Tibial nerve (tissue), 4 donors: ENCODE measurements around the gene FSCN2. TPM values are rescaled to one million over a fixed set of nuclear protein-coding genes. Genes with fewer than 3 reads are reported as not detected.

Experiments
- DNase-seq, 2 donors: peaks; one replicate each; pipeline ENCODE4 v3.0.0-alpha.2; 2019; ENCODE audit warnings: low spot score in 2 of 2
- H3K27ac ChIP-seq, 4 donors: fragments of 200-600 bp; sonication (generic) in 3 of 4; one replicate each; pipeline ENCODE4 v1.5.1; 2017 to 2019; ENCODE audit warnings: mild to moderate bottlenecking in 1 of 4
- H3K27me3 ChIP-seq, 2 donors: fragments of 200-600 bp; sonication (generic) in 1 of 2; one replicate each; pipeline versions ENCODE4 v1.5.1 to v1.6.0; 2017 to 2019
- H3K36me3 ChIP-seq, 3 donors: fragments of 200-600 bp; sonication (generic); one replicate each; pipeline ENCODE4 v1.5.1; 2018 to 2019
- H3K4me1 ChIP-seq, 4 donors: fragments of 200-600 bp; sonication (generic) in 3 of 4; one replicate each; pipeline ENCODE4 v1.5.1; 2017 to 2019
- H3K4me3 ChIP-seq, 4 donors: fragments of 200-600 bp; sonication (generic) in 3 of 4; one replicate each; pipeline ENCODE4 v1.5.1; 2017 to 2019; ENCODE audit warnings: mild to moderate bottlenecking in 1 of 4, moderate library complexity in 1 of 4
- H3K9me3 ChIP-seq, 4 donors: fragments of 200-600 bp; sonication (generic) in 3 of 4; one replicate each; pipeline ENCODE4 v1.5.1; 2017 to 2019
- CTCF ChIP-seq, 5 experiments: fragments of 200-600 bp in 3 of 5; fragments of 450-650 bp in 2 of 5; sonication (generic) in 3 of 5; IDR thresholded peaks; one replicate each; pipeline ENCODE4 v1.5.1; 2016 to 2019; ENCODE audit warnings: antibody characterized with exemption in 5 of 5, mild to moderate bottlenecking in 3 of 5, moderate library complexity in 2 of 5
- EP300 ChIP-seq, 2 donors: sonication (generic); formaldehyde crosslinking; IDR thresholded peaks; one replicate each; pipeline ENCODE4 v1.6.1; 2017; ENCODE audit warnings: antibody characterized with exemption in 2 of 2, mild to moderate bottlenecking in 1 of 2
- POLR2A ChIP-seq, 2 donors: fragments of 450-650 bp; IDR thresholded peaks; one replicate each; pipeline ENCODE4 v1.6.1; 2017; ENCODE audit warnings: antibody characterized with exemption in 2 of 2, mild to moderate bottlenecking in 2 of 2, moderate library complexity in 2 of 2
- WGBS, 2 donors: methylation state at CpG; one replicate each; pipeline ENCODE4 v1.1.5; 2018; 5-methylcytosine and 5-hydroxymethylcytosine counted together
- total RNA-seq, 4 donors: library from RNA; depleted of rRNA; stranded (reverse); fragments of >200 nt; gene quantifications; one replicate each; pipeline ENCODE4 v1.1.0, GENCODE V29; 2016

Gene FSCN2
- total RNA-seq, 4 donors from 2014 or later = 0.42 to 4.4 (median 3.7) TPM

DNA sequence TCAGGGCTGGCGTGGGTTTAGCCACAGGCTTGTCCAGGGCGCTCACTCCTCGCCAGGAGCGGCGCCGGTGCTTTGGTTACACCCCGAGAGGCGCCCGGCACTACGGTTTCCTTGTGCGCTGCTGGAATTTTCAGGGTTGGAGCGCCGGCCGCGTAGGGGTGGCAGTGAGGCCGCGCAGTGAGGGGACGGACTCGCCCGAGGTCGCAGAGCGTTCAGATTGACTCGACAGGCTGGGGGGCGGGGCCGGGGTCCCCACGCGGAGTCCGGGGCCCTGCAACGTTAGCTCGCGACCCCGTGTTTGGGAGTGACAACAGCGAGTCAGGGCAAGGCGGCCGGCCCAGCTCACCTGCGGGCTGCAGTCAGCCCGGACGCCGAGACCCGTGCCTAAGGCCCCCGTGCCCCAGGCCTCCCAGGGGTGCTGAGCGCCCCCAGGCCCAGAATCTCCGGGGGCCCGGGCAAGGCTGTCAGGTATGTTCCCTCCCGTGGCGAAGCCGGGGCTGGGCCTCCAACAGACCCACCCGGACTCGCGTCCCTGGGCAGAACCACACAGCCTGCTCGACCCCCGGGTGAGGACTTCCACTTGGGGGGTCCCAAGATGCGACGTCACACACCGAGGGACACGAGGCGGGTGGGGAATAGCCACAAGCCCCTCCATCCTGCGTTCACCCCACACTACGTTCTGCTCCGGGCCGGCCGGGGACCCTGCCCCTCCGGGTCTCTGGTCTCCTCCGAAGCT is 14.3 kb upstream of the FSCN2 start:
- H3K4me3 ChIP-seq = peak overlapping the region; percentile 86 to 96 (median 92)
- peaks cover 0 to 35% (median 17%) of the 10 kb centered on the region in 3 donors for H3K36me3 ChIP-seq
- no peaks in the 10 kb centered on the region for H3K27me3 ChIP-seq
- no peaks in the 10 kb centered on the region for H3K9me3 ChIP-seq
- peaks cover 0 to 55% (median 47%) of the 10 kb centered on the region in 4 donors for H3K4me1 ChIP-seq
- TF ChIP-seq EP300 (IDR thresholded peaks at IDR 0.05) (peak in 1 of 2 donors; percentile 19), POLR2A (IDR thresholded peaks at IDR 0.05) (no peak)
- DNase-seq = peak; percentile 47 to 54
- WGBS, 2 donors = 0% methylated on average over 17 to 43 of the region's 64 CpGs
- peak overlapping the region; percentile 96 to 100 (median 100) for H3K27ac ChIP-seq

DNA sequence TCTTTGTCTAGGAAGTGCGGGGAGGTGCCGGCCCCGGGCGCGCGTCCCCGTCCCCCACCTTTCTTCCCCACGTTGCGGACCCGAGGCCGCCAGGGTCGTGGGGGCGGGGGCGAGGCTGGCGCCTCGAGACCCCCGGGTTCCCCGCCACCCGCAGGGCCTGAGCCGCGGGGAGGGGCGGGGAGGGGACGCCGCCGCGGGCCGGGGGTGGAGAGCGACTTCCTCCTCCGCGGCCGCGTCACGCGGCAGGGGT is 13.8 kb upstream of the FSCN2 start:
- Histone ChIP-seq H3K27ac (peak overlapping the region; percentile 96 to 100 (median 100)), H3K4me1 (peaks cover 0 to 55% (median 47%) of the 10 kb centered on the region in 4 donors), H3K27me3 (no peaks in the 10 kb centered on the region), H3K9me3 (no peaks in the 10 kb centered on the region), H3K4me3 (peak overlapping the region; percentile 86 to 96 (median 92)), H3K36me3 (peaks cover 0 to 30% (median 17%) of the 10 kb centered on the region in 3 donors)
- WGBS, 2 donors = no CpG with 5 or more reads among the region's 34 CpGs
- DNase-seq = no peak
- no peak for TF ChIP-seq EP300 (IDR thresholded peaks at IDR 0.05)
- TF ChIP-seq POLR2A (IDR thresholded peaks at IDR 0.05) = no peak
- no peak for TF ChIP-seq CTCF (IDR thresholded peaks at IDR 0.05)

DNA sequence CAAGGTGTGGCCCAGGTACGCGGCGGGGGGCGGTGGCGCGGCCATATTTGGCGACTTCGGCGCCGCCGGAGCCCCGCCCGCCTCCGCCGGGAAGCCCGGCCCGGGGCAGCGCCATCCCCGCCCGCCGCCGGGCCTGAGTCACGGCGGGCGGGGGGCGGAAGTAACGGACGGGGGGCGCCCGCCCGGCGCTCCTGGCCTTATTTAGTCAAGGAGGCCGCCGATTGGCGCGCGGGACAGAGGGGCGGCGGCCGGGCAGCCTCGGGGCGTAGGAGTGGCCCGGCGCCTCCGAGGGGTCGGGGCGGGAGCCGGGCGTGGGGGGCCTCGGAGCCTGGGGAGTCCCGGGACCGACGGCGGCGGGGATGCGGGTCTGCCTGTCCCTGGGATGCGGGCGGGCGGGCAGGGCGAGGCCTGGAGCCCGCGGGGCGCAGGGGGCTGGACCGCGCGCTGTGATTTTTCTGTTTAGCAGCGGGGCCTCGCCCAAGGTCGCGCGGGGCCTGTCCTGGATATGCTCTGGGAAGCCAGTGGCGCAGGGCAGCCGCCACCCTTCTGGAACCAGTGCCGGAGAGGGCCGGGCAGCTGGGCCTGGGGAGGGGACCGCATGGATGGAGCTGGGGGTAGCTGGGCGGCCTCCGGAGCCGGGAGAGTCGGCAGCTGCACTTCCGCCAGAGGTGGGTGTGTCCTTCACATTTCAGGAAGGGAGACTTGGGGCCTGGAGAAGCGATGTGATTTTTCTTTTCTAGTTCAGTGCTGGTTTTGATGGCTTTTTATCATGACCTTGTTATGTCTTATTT is 13.2 kb upstream of the FSCN2 start:
- H3K4me3 ChIP-seq = peak overlapping the region; percentile 89 to 96 (median 92)
- H3K27ac ChIP-seq = peak overlapping the region; percentile 96 to 100 (median 100)
- H3K36me3 ChIP-seq = peaks cover 0 to 25% (median 17%) of the 10 kb centered on the region in 3 donors
- 0% methylated on average over 16 to 21 of the region's 82 CpGs for WGBS, 2 donors
- TF ChIP-seq POLR2A (IDR thresholded peaks at IDR 0.05) (peak; percentile 56 to 83), EP300 (IDR thresholded peaks at IDR 0.05) (peak in 1 of 2 donors; percentile 41), CTCF (IDR thresholded peaks at IDR 0.05) (no peak)
- H3K4me1 ChIP-seq = peaks cover 0 to 57% (median 48%) of the 10 kb centered on the region in 4 donors
- peak; percentile 59 to 72 for DNase-seq
- H3K27me3 ChIP-seq = no peaks in the 10 kb centered on the region
- H3K9me3 ChIP-seq = no peaks in the 10 kb centered on the region

- Histone ChIP-seq H3K27me3 (no peaks in the 10 kb centered on the region), H3K4me3 (peak overlapping the region; percentile 89 to 96 (median 92)), H3K36me3 (peaks cover 0 to 18% (median 16%) of the 10 kb centered on the region in 3 donors), H3K9me3 (no peaks in the 10 kb centered on the region), H3K4me1 (peaks cover 0 to 53% (median 48%) of the 10 kb centered on the region in 4 donors), H3K27ac (peak overlapping the region; percentile 96 to 100 (median 100))
- WGBS, 2 donors = 56 to 58% methylated on average over 18 to 19 of the region's 19 CpGs
- TF ChIP-seq EP300 (IDR thresholded peaks at IDR 0.05) = no peak
- TF ChIP-seq POLR2A (IDR thresholded peaks at IDR 0.05) = no peak
- no peak for TF ChIP-seq CTCF (IDR thresholded peaks at IDR 0.05)
- DNase-seq = no peak
Observed at GRCh38 chr17:81515530-81516041, 12.6 kb upstream of the FSCN2 start.

GRCh38 chr17:81516439-81516838 is 11.7 kb upstream of the FSCN2 start:
- DNase-seq = no peak
- H3K27me3 ChIP-seq = no peaks in the 10 kb centered on the region
- H3K9me3 ChIP-seq = no peaks in the 10 kb centered on the region
- H3K4me3 ChIP-seq = peak overlapping the region in 2 of 4 donors; percentile 90 to 95
- H3K27ac ChIP-seq = peak overlapping the region in 3 of 4 donors; percentile 96 to 100 (median 100)
- H3K36me3 ChIP-seq = peaks cover 0 to 10% (median 7%) of the 10 kb centered on the region in 3 donors
- TF ChIP-seq CTCF (IDR thresholded peaks at IDR 0.05) (no peak), EP300 (IDR thresholded peaks at IDR 0.05) (no peak), POLR2A (IDR thresholded peaks at IDR 0.05) (no peak)
- 68 to 100% methylated on average over 2 to 4 of the region's 4 CpGs for WGBS, 2 donors
- H3K4me1 ChIP-seq = peaks cover 0 to 53% (median 48%) of the 10 kb centered on the region in 4 donors
